Right lobe of liver (tissue), 6 donors: ENCODE results near the gene ENTPD8. TPM values are rescaled to one million over a fixed set of nuclear protein-coding genes. Genes with fewer than 3 reads are reported as not detected.
A peak's percentile ranks its signal among the peaks of the same experiment; 100 is the strongest.

ENCODE experiments used
- ATAC-seq, 4 donors: fragments of 200-7000 bp; cut with Tn5 transposase; one replicate each; pipeline ENCODE4 v1.9.1; 2020; ENCODE audit warnings: mild to moderate bottlenecking in 4 of 4, moderate library complexity in 4 of 4
- DNase-seq, 3 donors: peaks; one replicate each; pipeline ENCODE4 v3.0.0-alpha.2; 2020
- H3K27ac ChIP-seq, 3 donors: fragments of 200-600 bp; one replicate each; pipeline ENCODE4 v1.8.0; 2022
- H3K27me3 ChIP-seq, 2 donors: fragments of 200-600 bp; one replicate each; pipeline ENCODE4 v1.8.0; 2022
- H3K36me3 ChIP-seq, 4 donors: fragments of 200-600 bp; sonication (generic) in 1 of 4; one replicate each; pipeline versions ENCODE4 v1.5.1 to v1.8.0; 2017 to 2022; ENCODE audit warnings: control low read depth in 1 of 4
- H3K4me1 ChIP-seq, 4 donors: fragments of 200-600 bp; sonication (generic) in 1 of 4; one replicate each; pipeline versions ENCODE4 v1.5.1 to v1.8.0; 2017 to 2022; ENCODE audit warnings: control low read depth in 1 of 4
- H3K4me3 ChIP-seq, 3 donors: fragments of 200-600 bp; one replicate each; pipeline ENCODE4 v1.8.0; 2022
- H3K9me3 ChIP-seq, 4 donors: fragments of 200-600 bp; sonication (generic) in 1 of 4; one replicate each; pipeline versions ENCODE4 v1.5.1 to v1.8.0; 2017 to 2022; ENCODE audit warnings: control low read depth in 1 of 4
- POLR2A ChIP-seq: fragments of 450-650 bp; IDR thresholded peaks from one replicate; pipeline ENCODE4 v1.6.1; 2017; ENCODE audit warnings: antibody characterized with exemption, mild to moderate bottlenecking
- WGBS: methylation state at CpG from one replicate; pipeline ENCODE4 v1.1.6; 2018; ENCODE audit warnings: low coverage, low lambda C conversion rate; ENCODE audit not compliant: insufficient coverage; ENCODE audit errors: missing lambda C conversion rate; 5-methylcytosine and 5-hydroxymethylcytosine counted together
- intact Hi-C, 2 donors: fragments of 100-400 bp; cut with DNase I; formaldehyde crosslinking; loops; one replicate each; pipeline versions ENCODE4 v1.11.2 to v1.14.1; 2022
- long read RNA-seq: library from polyadenylated mRNA; unstranded; transcript quantifications from one replicate; pipeline ENCODE4 v2.0.0, GENCODE V29; 2019
- total RNA-seq, 6 experiments: library from RNA; depleted of rRNA in 2 of 6; stranded (reverse); fragments of >200 nt in 2 of 6; fragmentation: NEBNext Ultra II Directional in 3 of 6; extraction: Animal tissue kit (Norgen Biotek cat#: 25700) in 3 of 6; gene quantifications; one replicate each; pipeline versions ENCODE4 v1.1.0 to v1.2.4, GENCODE V29; 2016 to 2023
- TF ChIP-seq, protein P1 (sequence below), 4 donors: fragments of 200-600 bp in 3 of 4; fragments of 450-650 bp in 1 of 4; IDR thresholded peaks; one replicate each; pipeline versions ENCODE4 v1.5.1 to v1.8.0; 2016 to 2022; ENCODE audit warnings: antibody characterized with exemption in 4 of 4, mild to moderate bottlenecking in 2 of 4
- donor health status: DM: no; HTN: yes; CAD: no.
- donor health status: DM: no; HTN: no; CAD: no.
- donor health status: DM: no; HTN: no; CAD: no.
- donor health status: DM: no; HTN: yes; CAD: no.
- donor health status: DM: no; HTN: yes; CAD: no.

The ENTPD8 gene, protein sequence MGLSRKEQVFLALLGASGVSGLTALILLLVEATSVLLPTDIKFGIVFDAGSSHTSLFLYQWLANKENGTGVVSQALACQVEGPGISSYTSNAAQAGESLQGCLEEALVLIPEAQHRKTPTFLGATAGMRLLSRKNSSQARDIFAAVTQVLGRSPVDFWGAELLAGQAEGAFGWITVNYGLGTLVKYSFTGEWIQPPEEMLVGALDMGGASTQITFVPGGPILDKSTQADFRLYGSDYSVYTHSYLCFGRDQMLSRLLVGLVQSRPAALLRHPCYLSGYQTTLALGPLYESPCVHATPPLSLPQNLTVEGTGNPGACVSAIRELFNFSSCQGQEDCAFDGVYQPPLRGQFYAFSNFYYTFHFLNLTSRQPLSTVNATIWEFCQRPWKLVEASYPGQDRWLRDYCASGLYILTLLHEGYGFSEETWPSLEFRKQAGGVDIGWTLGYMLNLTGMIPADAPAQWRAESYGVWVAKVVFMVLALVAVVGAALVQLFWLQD
- 10 to 100 TPM in 2 of 6 experiments, 1 to 10 TPM in 4; 3.3 to 11.5 (median 7.5) TPM for total RNA-seq
- long read RNA-seq, partial matches to known transcripts, result 0 of 3 reads
- long read RNA-seq, other reads (novel, unspliced or antisense), result 0 of 3 reads

DNA sequence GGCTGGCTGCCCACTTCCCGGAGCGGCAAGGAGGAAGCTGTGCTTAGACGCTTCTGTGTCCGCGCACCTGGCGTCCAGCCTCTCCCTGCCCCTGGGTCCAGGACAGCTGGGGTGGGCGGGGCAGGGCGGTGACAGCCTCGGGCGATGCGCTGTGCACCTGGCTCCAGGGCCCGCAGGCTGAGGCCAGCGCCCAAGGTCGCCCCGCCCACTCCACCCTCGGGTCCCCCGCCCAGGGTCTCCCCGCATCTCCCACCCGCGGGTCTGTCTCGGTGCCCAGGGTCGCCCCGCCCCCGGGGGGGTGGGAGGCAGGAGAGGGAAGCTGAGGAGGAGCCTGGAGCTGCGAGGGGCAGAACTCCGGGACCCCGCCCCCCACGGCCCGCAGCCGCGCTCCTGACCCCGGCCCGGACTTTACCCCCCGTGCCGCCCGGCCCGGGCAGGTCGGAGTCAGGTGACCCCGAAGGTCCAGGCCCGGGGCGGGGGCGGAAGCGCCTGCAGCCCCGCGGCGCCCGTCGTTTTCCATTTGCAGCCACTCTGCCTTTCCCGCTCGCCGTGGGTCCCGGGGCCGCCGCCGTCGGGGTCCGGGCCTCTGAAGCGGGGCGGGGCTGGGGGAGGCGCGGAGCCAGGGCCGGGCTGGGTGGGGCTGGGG is at the start of gene ENTPD8:
Gene ENTPD8 (minus strand): TSS at position 69 of the 646 bp plus-strand sequence. CDS start 3,072 bp downstream, outside the sequence.
- DNase-seq (peak; percentile 89 to 94 (median 94)), ATAC-seq (peak; percentile 85 to 93 (median 90))
- peak within 1 kb of the TSS in 1 of 3 donors; percentile 29 for H3K27ac ChIP-seq
- TF ChIP-seq, protein P1, sequence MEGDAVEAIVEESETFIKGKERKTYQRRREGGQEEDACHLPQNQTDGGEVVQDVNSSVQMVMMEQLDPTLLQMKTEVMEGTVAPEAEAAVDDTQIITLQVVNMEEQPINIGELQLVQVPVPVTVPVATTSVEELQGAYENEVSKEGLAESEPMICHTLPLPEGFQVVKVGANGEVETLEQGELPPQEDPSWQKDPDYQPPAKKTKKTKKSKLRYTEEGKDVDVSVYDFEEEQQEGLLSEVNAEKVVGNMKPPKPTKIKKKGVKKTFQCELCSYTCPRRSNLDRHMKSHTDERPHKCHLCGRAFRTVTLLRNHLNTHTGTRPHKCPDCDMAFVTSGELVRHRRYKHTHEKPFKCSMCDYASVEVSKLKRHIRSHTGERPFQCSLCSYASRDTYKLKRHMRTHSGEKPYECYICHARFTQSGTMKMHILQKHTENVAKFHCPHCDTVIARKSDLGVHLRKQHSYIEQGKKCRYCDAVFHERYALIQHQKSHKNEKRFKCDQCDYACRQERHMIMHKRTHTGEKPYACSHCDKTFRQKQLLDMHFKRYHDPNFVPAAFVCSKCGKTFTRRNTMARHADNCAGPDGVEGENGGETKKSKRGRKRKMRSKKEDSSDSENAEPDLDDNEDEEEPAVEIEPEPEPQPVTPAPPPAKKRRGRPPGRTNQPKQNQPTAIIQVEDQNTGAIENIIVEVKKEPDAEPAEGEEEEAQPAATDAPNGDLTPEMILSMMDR (IDR thresholded peaks at IDR 0.05), result no peak
- no peak for TF ChIP-seq POLR2A
- intact Hi-C loops, result no loop called here
- H3K9me3 ChIP-seq, result no peaks in the 10 kb centered on the region
- no peaks in the 10 kb centered on the region for H3K36me3 ChIP-seq
- no CpG with 5 or more reads among the region's 62 CpGs for WGBS
- no peaks in the 10 kb centered on the region for H3K27me3 ChIP-seq
- H3K4me3 ChIP-seq, result peak within 1 kb of the TSS; percentile 33 to 53 (median 48)
- peaks cover 0 to 12% (median 2%) of the 10 kb centered on the region in 4 donors for H3K4me1 ChIP-seq

DNA sequence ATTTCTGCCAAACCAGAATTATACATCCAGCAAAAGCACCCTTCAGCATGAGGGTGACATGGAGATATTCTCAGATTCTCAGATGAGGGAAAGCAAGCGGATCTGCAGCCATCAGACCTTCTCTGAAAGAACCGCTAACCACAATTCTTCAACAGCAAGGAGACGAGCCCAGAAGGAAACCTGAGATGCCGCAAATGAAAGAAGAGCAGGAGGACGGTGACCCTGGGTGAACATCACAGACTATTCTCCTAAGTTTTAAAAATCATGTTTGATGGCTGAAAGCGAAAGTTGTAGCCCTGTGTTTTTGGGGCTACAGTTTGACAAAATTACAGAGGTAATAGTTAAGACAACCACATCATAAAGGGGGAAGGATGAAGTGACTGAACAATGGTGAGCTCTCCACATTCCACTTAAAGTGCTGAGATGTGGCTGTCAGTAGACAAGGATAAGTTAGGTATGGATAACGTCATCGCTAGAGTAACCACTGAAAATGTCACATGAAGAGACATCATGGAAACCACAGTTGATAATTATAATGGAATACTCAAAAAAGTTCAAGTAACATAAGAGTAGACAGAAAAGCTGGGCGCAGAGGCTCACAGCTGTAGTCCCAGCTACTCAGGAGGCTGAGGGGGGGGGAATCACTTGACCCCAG is 49.5 kb upstream of the ENTPD8 start:
- no peaks in the 10 kb centered on the region for H3K27me3 ChIP-seq
- no peaks in the 10 kb centered on the region for H3K4me1 ChIP-seq
- H3K36me3 ChIP-seq, result peaks cover 0 to 7% (median 0%) of the 10 kb centered on the region in 4 donors
- H3K4me3 ChIP-seq, result no peak overlapping the region
- ATAC-seq, result no peak
- intact Hi-C loops, result no loop called here
- TF ChIP-seq POLR2A, result no peak
- TF ChIP-seq, protein P1 (IDR thresholded peaks at IDR 0.05), result no peak
- 90% methylated on average over 9 of the region's 9 CpGs for WGBS
- no peak overlapping the region for H3K27ac ChIP-seq
- no peaks in the 10 kb centered on the region for H3K9me3 ChIP-seq
- no peak for DNase-seq

DNA sequence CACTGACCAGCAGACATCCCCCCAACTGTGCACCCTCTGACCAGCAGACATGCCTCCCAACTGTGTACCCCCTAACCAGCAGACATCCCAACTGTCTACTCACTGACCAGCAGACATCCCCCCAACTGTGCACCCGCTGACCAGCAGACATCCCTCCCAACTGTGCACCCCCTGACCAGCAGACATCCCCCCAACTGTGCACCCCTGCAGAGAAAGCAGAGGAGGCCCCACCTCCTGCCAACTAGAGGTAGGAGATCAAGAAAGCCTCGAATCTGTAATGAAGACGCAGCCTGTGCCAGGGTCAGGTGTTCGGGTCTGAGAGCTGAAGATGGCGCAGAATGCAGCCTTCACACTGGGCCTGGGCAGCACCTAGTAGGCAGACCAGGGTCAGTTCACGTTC is 47.7 kb upstream of the ENTPD8 start:
- ATAC-seq (no peak), DNase-seq (no peak)
- Histone ChIP-seq H3K4me1 (no peaks in the 10 kb centered on the region), H3K36me3 (peaks cover 0 to 7% (median 0%) of the 10 kb centered on the region in 4 donors), H3K27me3 (no peaks in the 10 kb centered on the region), H3K27ac (no peak overlapping the region), H3K4me3 (no peak overlapping the region), H3K9me3 (no peaks in the 10 kb centered on the region)
- intact Hi-C loops, result no loop called here
- TF ChIP-seq, protein P1 (IDR thresholded peaks at IDR 0.05), result no peak
- no peak for TF ChIP-seq POLR2A
- 80% methylated on average over 2 of the region's 6 CpGs for WGBS

DNA sequence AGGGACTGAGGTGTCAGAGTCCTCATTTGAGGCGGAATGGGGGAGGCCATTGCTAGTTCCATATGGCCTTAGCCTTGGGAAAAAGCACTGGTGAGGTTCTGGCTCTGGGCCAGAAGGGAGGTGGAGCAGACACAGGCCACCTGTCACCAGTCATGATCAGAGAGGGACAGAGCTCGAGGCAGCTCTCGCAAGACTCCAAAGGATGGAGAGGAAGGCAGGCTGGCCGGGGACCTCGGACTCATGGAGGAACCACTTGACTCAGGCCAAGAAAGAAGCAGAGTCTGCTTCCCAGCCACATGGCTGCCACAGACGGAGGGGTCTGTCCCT is 47.1 kb upstream of the ENTPD8 start:
- H3K4me3 ChIP-seq, result no peak overlapping the region
- peak in 1 of 3 donors; percentile 51 for DNase-seq
- ATAC-seq, result no peak
- WGBS, result 92% methylated on average over 4 of the region's 6 CpGs
- no peaks in the 10 kb centered on the region for H3K9me3 ChIP-seq
- H3K4me1 ChIP-seq, result no peaks in the 10 kb centered on the region
- TF ChIP-seq, protein P1 (IDR thresholded peaks at IDR 0.05), result no peak
- no peak for TF ChIP-seq POLR2A
- no peaks in the 10 kb centered on the region for H3K27me3 ChIP-seq
- H3K27ac ChIP-seq, result no peak overlapping the region
- peaks cover 0 to 7% (median 0%) of the 10 kb centered on the region in 4 donors for H3K36me3 ChIP-seq
- intact Hi-C loops, result no loop called here
